Sigmoid colon (tissue), 4 donors: Measurements from ENCODE around the gene PLAAT5.

Experiments
- EP300 ChIP-seq, 4 donors: sonication (generic); formaldehyde crosslinking; IDR thresholded peaks; one replicate each; pipeline ENCODE4 v1.6.1; 2017; ENCODE audit warnings: antibody characterized with exemption in 4 of 4
- POLR2AphosphoS5 ChIP-seq, 4 donors: sonication (generic); formaldehyde crosslinking; IDR thresholded peaks; one replicate each; pipeline ENCODE4 v1.6.1; 2017; ENCODE audit warnings: antibody characterized with exemption in 4 of 4
- TF ChIP-seq, protein P1 (sequence below), 4 experiments: fragments of 450-650 bp in 3 of 4; fragments of 200-600 bp in 1 of 4; IDR thresholded peaks; one replicate each; pipeline ENCODE4 v1.5.1; 2016 to 2019; ENCODE audit warnings: antibody characterized with exemption in 4 of 4, mild to moderate bottlenecking in 3 of 4, moderate library complexity in 2 of 4

DNA sequence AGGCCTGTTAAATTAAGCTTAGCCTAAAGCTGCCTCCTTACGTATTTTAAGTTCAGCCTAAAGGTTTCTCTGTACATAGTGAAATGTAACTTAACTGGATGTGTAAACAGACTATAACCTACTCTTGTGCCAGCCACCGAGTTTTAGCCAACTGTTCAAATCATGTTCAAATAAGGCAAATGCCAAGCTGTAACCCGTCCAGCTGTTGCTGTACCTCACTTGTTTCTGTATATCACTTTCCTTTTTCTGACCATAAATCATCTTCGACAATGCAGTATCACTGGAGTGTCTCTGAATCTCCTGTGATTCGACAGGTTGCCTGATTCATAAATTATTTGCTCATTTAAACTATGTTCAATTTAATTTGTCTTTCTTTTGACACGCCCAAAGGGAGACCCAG, 4.0 kb upstream of the PLAAT5 start:
- TF ChIP-seq POLR2AphosphoS5 (IDR thresholded peaks at IDR 0.05) (no peak), EP300 (IDR thresholded peaks at IDR 0.05) (no peak)
- TF ChIP-seq, protein P1, sequence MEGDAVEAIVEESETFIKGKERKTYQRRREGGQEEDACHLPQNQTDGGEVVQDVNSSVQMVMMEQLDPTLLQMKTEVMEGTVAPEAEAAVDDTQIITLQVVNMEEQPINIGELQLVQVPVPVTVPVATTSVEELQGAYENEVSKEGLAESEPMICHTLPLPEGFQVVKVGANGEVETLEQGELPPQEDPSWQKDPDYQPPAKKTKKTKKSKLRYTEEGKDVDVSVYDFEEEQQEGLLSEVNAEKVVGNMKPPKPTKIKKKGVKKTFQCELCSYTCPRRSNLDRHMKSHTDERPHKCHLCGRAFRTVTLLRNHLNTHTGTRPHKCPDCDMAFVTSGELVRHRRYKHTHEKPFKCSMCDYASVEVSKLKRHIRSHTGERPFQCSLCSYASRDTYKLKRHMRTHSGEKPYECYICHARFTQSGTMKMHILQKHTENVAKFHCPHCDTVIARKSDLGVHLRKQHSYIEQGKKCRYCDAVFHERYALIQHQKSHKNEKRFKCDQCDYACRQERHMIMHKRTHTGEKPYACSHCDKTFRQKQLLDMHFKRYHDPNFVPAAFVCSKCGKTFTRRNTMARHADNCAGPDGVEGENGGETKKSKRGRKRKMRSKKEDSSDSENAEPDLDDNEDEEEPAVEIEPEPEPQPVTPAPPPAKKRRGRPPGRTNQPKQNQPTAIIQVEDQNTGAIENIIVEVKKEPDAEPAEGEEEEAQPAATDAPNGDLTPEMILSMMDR (IDR thresholded peaks at IDR 0.05), result no peak
